ENCODE data around the gene CLDN9. TPM values are rescaled to one million over a fixed set of nuclear protein-coding genes. Genes with fewer than 3 reads are reported as not detected.

Gene CLDN9
- total RNA-seq, 1 experiment from 2014 or later = 1.3 TPM

DNA sequence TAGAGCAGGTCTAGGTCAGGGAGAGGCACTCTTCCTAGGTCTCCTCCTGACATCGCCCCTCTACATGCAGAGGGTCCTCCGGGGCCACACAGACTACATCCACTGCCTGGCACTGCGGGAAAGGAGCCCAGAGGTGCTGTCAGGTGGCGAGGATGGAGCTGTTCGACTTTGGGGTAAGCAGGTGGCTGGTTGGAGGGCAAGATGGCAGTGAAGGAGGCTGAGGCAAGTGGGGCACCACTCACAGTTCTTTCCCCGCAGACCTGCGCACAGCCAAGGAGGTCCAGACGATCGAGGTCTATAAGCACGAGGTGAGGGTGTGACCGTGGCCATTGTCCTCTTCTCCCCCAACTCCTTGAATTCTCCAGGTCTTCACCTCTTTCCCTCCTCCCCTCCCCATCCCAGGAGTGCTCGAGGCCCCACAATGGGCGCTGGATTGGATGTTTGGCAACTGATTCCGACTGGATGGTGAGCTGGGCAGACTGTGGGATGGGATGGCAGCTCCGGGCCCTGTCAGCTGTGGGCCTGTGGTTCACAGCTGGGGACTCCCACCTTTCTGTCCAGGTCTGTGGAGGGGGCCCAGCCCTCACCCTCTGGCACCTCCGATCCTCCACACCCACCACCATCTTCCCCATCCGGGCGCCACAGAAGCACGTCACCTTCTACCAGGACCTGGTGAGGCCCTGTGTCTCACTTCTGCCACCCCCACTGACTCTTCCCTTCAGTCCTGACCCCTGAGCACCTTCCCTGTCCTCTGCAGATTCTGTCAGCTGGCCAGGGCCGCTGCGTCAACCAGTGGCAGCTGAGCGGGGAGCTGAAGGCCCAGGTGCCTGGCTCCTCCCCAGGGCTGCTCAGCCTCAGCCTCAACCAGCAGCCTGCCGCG, 14.1 kb downstream of the CLDN9 start:
- no peak overlapping the region for H3K4me2 ChIP-seq (ENCODE audit: insufficient read depth, insufficient read length, low read length)
- no peak overlapping the region for H2BK20ac ChIP-seq (ENCODE audit: low read depth, low read length, poor library complexity, severe bottlenecking)
- H3K9ac ChIP-seq (ENCODE audit: extremely low read depth, insufficient read length, low read length) = no peak overlapping the region
- H4K5ac ChIP-seq (ENCODE audit: insufficient read length, low read depth, low read length) = no peak overlapping the region
- no peak overlapping the region for H3K27ac ChIP-seq (ENCODE audit: insufficient read length, low read depth, low read length)
- no peak overlapping the region for H2AFZ ChIP-seq (ENCODE audit: low read length)
- no peak overlapping the region for H3T11ph ChIP-seq (ENCODE audit: low read length)
- H3K79me2 ChIP-seq (ENCODE audit: insufficient read depth, low read length) = no peaks in the 10 kb centered on the region
- no peak overlapping the region for H3K18ac ChIP-seq (ENCODE audit: insufficient read length, low read depth, low read length)
- H2BK15ac ChIP-seq (ENCODE audit: low read depth, low read length) = no peak overlapping the region
- no peak overlapping the region for H2BK120ac ChIP-seq (ENCODE audit: low read depth, low read length, poor library complexity, severe bottlenecking)
- H3K4ac ChIP-seq (ENCODE audit: low read depth, low read length) = no peak overlapping the region
- no peak overlapping the region for H2AK5ac ChIP-seq (ENCODE audit: insufficient read length, low read length)
- Mint-ChIP-seq H3K4me3 (no peak overlapping the region), H3K36me3 (ENCODE audit: insufficient read depth in 1 of 3, low read depth in 3 of 3) (peaks cover 14 to 43% (median 42%) of the 10 kb centered on the region in 3 experiments), H3K27me3 (ENCODE audit: low read depth) (peaks cover 6% of the 10 kb centered on the region), H3K9me3 (no peaks in the 10 kb centered on the region), H3K27ac (peak overlapping the region in 1 of 3 experiments; percentile 40; a peak in 1 of 7 replicates), H3K4me1 (peaks cover 20 to 48% of the 10 kb centered on the region in 2 experiments)
- H4K8ac ChIP-seq (replicated peaks; ENCODE audit: insufficient read length, low read depth, low read length) = no peak overlapping the region
- peaks cover 14% of the 10 kb centered on the region for H3K23me2 ChIP-seq (ENCODE audit: insufficient read length, low read depth, low read length, poor library complexity, severe bottlenecking)
- H3K9me3 ChIP-seq (ENCODE audit: control insufficient read depth, low read depth, low read length) = no peaks in the 10 kb centered on the region
- H3K14ac ChIP-seq (ENCODE audit: insufficient read depth, low read length) = no peak overlapping the region
- no peak overlapping the region for H4K91ac ChIP-seq (ENCODE audit: insufficient read length, low read depth, low read length)
- no peaks in the 10 kb centered on the region for H3K27me3 ChIP-seq (ENCODE audit: insufficient read depth, low read length)
- H2BK5ac ChIP-seq (ENCODE audit: insufficient read length, low read length) = no peak overlapping the region
- H3K4me1 ChIP-seq (ENCODE audit: insufficient read depth, low read length) = peaks cover 2% of the 10 kb centered on the region; the same call in 1 of the 2 replicates
- DNase-seq = peak; percentile 37
- WGBS (ENCODE audit: extremely low coverage, insufficient read length, low lambda C conversion rate) = no CpG with 5 or more reads among the region's 24 CpGs
- no peaks in the 10 kb centered on the region for H4K20me1 ChIP-seq (ENCODE audit: control insufficient read depth, insufficient read depth, insufficient read length)
- no peak overlapping the region for H3K56ac ChIP-seq (ENCODE audit: insufficient read length, low read depth, low read length)
- H3K23ac ChIP-seq (ENCODE audit: insufficient read length, low read depth, low read length) = no peak overlapping the region
- H2BK12ac ChIP-seq (ENCODE audit: insufficient read length, low read depth, low read length) = no peak overlapping the region
- TF ChIP-seq, protein P1, sequence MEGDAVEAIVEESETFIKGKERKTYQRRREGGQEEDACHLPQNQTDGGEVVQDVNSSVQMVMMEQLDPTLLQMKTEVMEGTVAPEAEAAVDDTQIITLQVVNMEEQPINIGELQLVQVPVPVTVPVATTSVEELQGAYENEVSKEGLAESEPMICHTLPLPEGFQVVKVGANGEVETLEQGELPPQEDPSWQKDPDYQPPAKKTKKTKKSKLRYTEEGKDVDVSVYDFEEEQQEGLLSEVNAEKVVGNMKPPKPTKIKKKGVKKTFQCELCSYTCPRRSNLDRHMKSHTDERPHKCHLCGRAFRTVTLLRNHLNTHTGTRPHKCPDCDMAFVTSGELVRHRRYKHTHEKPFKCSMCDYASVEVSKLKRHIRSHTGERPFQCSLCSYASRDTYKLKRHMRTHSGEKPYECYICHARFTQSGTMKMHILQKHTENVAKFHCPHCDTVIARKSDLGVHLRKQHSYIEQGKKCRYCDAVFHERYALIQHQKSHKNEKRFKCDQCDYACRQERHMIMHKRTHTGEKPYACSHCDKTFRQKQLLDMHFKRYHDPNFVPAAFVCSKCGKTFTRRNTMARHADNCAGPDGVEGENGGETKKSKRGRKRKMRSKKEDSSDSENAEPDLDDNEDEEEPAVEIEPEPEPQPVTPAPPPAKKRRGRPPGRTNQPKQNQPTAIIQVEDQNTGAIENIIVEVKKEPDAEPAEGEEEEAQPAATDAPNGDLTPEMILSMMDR (conservative IDR thresholded peaks at IDR 0.05) = no peak
- no peaks in the 10 kb centered on the region for H3K79me1 ChIP-seq (ENCODE audit: insufficient read depth, low read depth, low read length, poor library complexity, severe bottlenecking)
